HepG2 (cell line): ENCODE measurements around the gene LGALS8. TPM values are rescaled to one million over a fixed set of nuclear protein-coding genes. Genes with fewer than 3 reads are reported as not detected.

Source experiments
- BHLHE40 ChIP-seq: IDR thresholded peaks from 2 replicates; pipeline ENCODE4 v1.6.1; 2011; ENCODE audit warnings: low read length, improper control_type of control experiment
- DNMT1 ChIP-seq: sonication (generic); formaldehyde crosslinking; IDR thresholded peaks from 2 replicates; pipeline ENCODE4 v1.5.1; 2020; ENCODE audit warnings: mild to moderate bottlenecking, missing genetic modification reagents
- FOXM1 ChIP-seq: sonication (generic); formaldehyde crosslinking; IDR thresholded peaks from 2 replicates; pipeline ENCODE4 v1.5.0; 2020; ENCODE audit warnings: missing genetic modification reagents
- HINFP ChIP-seq: sonication (generic); formaldehyde crosslinking; IDR thresholded peaks from 2 replicates; pipeline ENCODE4 v1.4.0; 2020; ENCODE audit warnings: low read depth, mild to moderate bottlenecking, missing genetic modification reagents
- HOXA3 ChIP-seq: sonication (generic); formaldehyde crosslinking; IDR thresholded peaks from 2 replicates; pipeline ENCODE4 v1.5.0; 2020; ENCODE audit warnings: missing genetic modification reagents
- IRX3 ChIP-seq: sonication (generic); formaldehyde crosslinking; IDR thresholded peaks from 2 replicates; pipeline ENCODE4 v1.8.1; 2023; ENCODE audit warnings: mild to moderate bottlenecking, low read depth, missing genetic modification reagents, borderline replicate concordance
- PHF20 ChIP-seq: sonication (generic); formaldehyde crosslinking; IDR thresholded peaks from 2 replicates; pipeline ENCODE4 v1.5.0; 2020; ENCODE audit warnings: mild to moderate bottlenecking, missing genetic modification reagents
- TMF1 ChIP-seq: sonication (generic); formaldehyde crosslinking; IDR thresholded peaks from 2 replicates; pipeline ENCODE4 v1.8.1; 2022; ENCODE audit warnings: low read depth, missing genetic modification reagents
- TRIM22 ChIP-seq: fragments of 450-650 bp; IDR thresholded peaks from 2 replicates; pipeline ENCODE4 v1.6.1; 2017
- ZBTB25 ChIP-seq: IDR thresholded peaks from 2 replicates; pipeline ENCODE4 v1.6.1; 2018; ENCODE audit warnings: missing genetic modification reagents
- ZEB1 ChIP-seq: IDR thresholded peaks from 2 replicates; pipeline ENCODE4 v1.6.1; 2012; ENCODE audit warnings: mild to moderate bottlenecking, low read depth, inconsistent platforms; ENCODE audit not compliant: insufficient replicate concordance
- ZNF12 ChIP-seq: sonication (generic); formaldehyde crosslinking; IDR thresholded peaks from 2 replicates; pipeline ENCODE4 v1.5.0; 2020; ENCODE audit warnings: missing genetic modification reagents
- ZNF317 ChIP-seq: sonication (generic); formaldehyde crosslinking; IDR thresholded peaks from 2 replicates; pipeline ENCODE4 v1.5.0; 2020; ENCODE audit warnings: mild to moderate bottlenecking, missing genetic modification reagents
- ZNF383 ChIP-seq: sonication (generic); formaldehyde crosslinking; IDR thresholded peaks from 2 replicates; pipeline ENCODE4 v1.4.0; 2020; ENCODE audit warnings: missing genetic modification reagents, mild to moderate bottlenecking, borderline replicate concordance
- ZNF441 ChIP-seq: sonication (generic); formaldehyde crosslinking; IDR thresholded peaks from 2 replicates; pipeline ENCODE4 v1.7.0; 2021; ENCODE audit warnings: missing genetic modification reagents, borderline replicate concordance
- ZNF503 ChIP-seq: sonication (generic); formaldehyde crosslinking; IDR thresholded peaks from 2 replicates; pipeline ENCODE4 v1.4.0; 2020; ENCODE audit warnings: missing genetic modification reagents
- ZNF598 ChIP-seq: sonication (generic); formaldehyde crosslinking; IDR thresholded peaks from 2 replicates; pipeline ENCODE4 v1.5.1; 2020; ENCODE audit warnings: mild to moderate bottlenecking, missing genetic modification reagents, borderline replicate concordance
- ZNF687 ChIP-seq: sonication (generic); formaldehyde crosslinking; IDR thresholded peaks from 2 replicates; pipeline ENCODE4 v1.5.1; 2020; ENCODE audit warnings: mild to moderate bottlenecking, missing genetic modification reagents, moderate library complexity
- ZNF883 ChIP-seq: sonication (generic); formaldehyde crosslinking; IDR thresholded peaks from 2 replicates; pipeline ENCODE4 v1.5.1; 2020; ENCODE audit warnings: mild to moderate bottlenecking, missing genetic modification reagents; ENCODE audit errors: not compliant biosample characterization
- ZSCAN20 ChIP-seq: sonication (generic); formaldehyde crosslinking; IDR thresholded peaks from 2 replicates; pipeline ENCODE4 v1.4.0; 2020; ENCODE audit warnings: missing genetic modification reagents, mild to moderate bottlenecking, borderline replicate concordance
- ZSCAN9 ChIP-seq: IDR thresholded peaks from 2 replicates; pipeline ENCODE4 v1.6.1; 2016; ENCODE audit warnings: borderline replicate concordance
- polyA plus RNA-seq, 8 experiments: library from polyadenylated mRNA; depleted of rRNA in 3 of 8; stranded (reverse) in 7 of 8; unstranded in 1 of 8; fragments of >200 nt; fragmentation: Illumina TruSeq in 4 of 8; extraction: Trizol in 4 of 8; gene quantifications; 2 replicates each; pipeline versions ENCODE4 v1.2.1 to v1.2.3, GENCODE V29; 2011 to 2016; ENCODE audit warnings: low read depth in 4 of 8, missing spikeins in 1 of 8, mixed read lengths in 1 of 8; ENCODE audit not compliant: insufficient read depth in 1 of 8
- total RNA-seq, 5 experiments: library from RNA; depleted of rRNA; stranded (reverse); fragments of >200 nt; fragmentation: Illumina TruSeq; extraction: Trizol; gene quantifications; 2 replicates each; pipeline ENCODE4 v1.2.3, GENCODE V29; 2016; ENCODE audit warnings: low read depth in 1 of 5

The LGALS8 gene
- total and polyA plus RNA-seq, 2 of the 13 experiments (the other 11 are each of a cell fraction or from before 2014, with no cell fraction given) = 29.3 to 185 TPM

- TF ChIP-seq ZNF687 (CRISPR knock-in tag) (no peak), DNMT1 (CRISPR knock-in tag) (no peak), ZSCAN9 (no peak), ZNF598 (CRISPR knock-in tag) (no peak), HOXA3 (CRISPR knock-in tag) (no peak), TMF1 (CRISPR knock-in tag) (no peak), ZNF383 (CRISPR knock-in tag) (no peak), IRX3 (no peak), ZNF883 (CRISPR knock-in tag) (no peak), ZEB1 (peak; percentile 82), BHLHE40 (no peak), TRIM22 (no peak), ZNF12 (CRISPR knock-in tag) (no peak), ZBTB25 (CRISPR knock-in tag) (no peak), ZNF503 (CRISPR knock-in tag) (no peak), PHF20 (CRISPR knock-in tag) (no peak), ZNF317 (CRISPR knock-in tag) (no peak), FOXM1 (no peak), ZSCAN20 (no peak), ZNF441 (no peak), HINFP (CRISPR knock-in tag) (no peak)
Measured at GRCh38 chr1:236514703-236515442, 8.9 kb upstream of the LGALS8 start (continued).
